ENCODE results near the gene DOCK1. TPM values are rescaled to one million over a fixed set of nuclear protein-coding genes. Genes with fewer than 3 reads are reported as not detected.
"Not testable (repeated sequence)": the region's sequence is repeated elsewhere in the genome, so short reads cannot be mapped to it uniquely, and the experiment has no call there.

The DOCK1 gene
- total RNA-seq, 1 donor from 2014 or later, result 18.6 TPM

- DNase-seq, result no peak
Observed at GRCh38 chr10:127283017-127283416, 377.8 kb downstream of the DOCK1 start.

GRCh38 chr10:127283576-127283975 lies 378.3 kb downstream of the DOCK1 start:
- no peak for DNase-seq

DNA sequence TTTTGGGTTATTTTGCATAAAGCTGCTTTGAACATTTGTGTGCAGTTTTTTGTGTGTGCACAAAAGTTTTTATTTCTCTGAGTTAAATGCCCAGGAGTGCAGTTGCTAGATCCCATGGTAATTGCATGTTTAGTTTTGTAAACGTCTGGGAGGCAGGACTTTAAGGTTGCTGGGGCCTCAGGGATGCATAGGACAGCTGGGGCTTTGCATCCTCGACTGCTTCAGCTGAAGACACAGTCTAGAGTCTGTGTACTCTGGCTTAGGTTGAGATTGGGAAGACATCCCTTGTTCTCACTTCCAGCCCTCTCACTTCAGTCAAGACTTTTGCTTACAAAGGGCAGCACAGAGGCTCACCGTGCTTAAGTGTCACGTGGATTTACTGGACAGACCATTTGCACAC lies 385.6 kb downstream of the DOCK1 start:
- no peak for DNase-seq

DNA sequence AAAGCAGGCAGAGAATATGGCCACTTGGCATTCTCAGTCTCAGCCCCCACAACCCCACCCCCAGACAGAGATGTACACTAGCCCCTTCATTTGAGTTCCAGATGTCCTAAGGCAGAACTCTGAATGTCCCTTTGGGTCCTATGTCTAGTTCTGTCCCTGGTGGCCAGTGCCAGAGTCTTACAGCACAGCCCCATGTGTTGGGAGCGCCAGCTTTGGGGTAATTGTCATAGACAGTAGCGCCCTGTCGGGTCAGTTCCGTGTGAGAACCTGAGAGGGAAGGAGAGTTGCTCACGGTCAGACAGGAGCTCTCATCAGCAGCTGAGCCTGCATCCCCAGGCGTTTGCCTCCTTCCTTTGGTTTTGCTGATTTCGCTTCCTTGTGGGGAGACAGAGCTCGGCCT lies 386.1 kb downstream of the DOCK1 start:
- DNase-seq, result no peak

GRCh38 chr10:127292888-127293287 lies 387.7 kb downstream of the DOCK1 start:
- DNase-seq, result no peak

- DNase-seq, result no peak
Observed at GRCh38 chr10:127293640-127294039, 388.4 kb downstream of the DOCK1 start.

- DNase-seq, result no peak
Observed at GRCh38 chr10:127296696-127297095, 391.5 kb downstream of the DOCK1 start.

- DNase-seq, result no peak
Observed at GRCh38 chr10:127298381-127298780, 393.2 kb downstream of the DOCK1 start.

- DNase-seq, result not testable (repeated sequence)
Observed at GRCh38 chr10:127299192-127299591, 394.0 kb downstream of the DOCK1 start.

- DNase-seq, result no peak
Observed at GRCh38 chr10:127299956-127300689, 394.9 kb downstream of the DOCK1 start.

DNA sequence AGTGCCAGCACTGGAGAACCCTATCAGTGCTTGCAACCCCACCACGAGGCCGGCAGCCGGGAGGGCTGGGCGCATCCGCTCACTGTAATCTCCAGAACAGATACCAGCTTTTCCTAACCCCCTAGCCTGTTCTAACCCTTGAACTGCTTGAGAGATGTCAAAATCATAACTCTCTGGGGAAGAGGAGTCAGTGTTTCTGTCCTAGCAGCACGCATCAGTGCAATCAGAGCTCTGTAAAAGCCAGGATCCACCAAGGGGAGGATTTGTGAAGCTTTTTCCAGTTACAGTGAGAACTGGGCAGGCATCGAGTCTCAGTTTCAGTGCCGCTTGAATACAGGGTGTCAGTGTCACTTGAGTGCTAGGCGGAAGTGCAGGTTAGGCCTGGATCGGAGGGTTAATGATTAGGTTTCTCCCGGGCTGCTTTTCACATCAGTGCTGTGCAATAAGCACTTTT lies 395.7 kb downstream of the DOCK1 start:
- no peak for DNase-seq

DNA sequence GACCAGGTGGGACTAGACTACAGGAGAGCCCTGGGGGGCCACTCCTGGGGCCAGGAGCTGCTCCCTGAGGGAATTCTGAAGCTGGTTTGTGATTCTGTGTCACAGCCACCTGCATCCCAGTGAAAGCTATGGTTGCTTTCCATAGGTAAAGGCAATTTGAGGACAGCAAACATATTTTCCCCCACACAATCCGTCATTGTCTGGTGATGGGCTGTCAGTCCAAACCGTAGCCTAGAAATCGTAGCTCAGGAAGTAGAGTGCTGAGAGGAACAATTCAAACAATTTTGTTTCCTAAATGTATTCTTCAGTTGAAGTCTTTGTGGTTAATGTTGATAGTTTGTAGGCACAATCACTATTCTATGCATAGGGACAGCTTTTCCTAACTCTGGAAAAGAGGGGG lies 397.1 kb downstream of the DOCK1 start:
- DNase-seq, result no peak

DNA sequence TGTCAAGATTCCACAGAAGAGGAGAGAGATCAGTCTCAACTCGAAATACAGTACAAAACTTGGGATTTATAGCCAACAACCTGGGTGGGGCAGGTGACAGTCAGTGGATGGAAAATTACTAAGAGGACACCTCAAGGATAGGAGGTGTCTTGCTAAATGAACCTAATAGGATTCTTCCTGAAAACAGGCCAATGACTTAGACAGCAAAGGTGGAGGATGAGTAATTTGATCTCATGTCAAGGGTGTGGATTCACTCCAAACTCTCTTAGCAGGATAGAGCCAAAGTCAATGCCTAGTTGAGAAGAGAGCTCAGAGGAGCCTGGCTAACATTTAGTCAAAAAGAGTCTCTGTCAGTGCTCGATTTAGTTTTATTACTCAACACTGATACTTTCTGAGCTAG lies 397.9 kb downstream of the DOCK1 start:
- no peak for DNase-seq

DNA sequence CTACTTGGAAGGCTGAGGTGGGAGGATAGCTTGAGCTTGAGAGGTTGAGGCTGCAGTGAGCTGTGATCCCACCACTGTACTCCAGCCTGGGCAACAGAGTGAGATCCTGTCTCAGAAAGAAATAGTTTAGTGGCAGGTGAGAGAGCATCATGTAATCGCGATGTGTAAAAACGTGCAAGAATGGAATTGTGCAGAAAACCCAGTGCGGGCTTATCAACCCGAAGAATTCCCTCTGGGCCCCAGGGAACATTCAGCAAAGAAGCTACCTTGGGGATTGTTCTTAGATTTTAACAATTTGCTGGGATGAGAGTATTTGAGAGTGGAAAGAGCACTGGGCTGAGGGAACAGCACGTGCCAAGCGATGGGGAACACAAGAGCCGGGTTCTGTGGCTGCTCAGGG lies 398.5 kb downstream of the DOCK1 start:
- no peak for DNase-seq

GRCh38 chr10:127306479-127306878 lies 401.3 kb downstream of the DOCK1 start:
- DNase-seq, result no peak

DNA sequence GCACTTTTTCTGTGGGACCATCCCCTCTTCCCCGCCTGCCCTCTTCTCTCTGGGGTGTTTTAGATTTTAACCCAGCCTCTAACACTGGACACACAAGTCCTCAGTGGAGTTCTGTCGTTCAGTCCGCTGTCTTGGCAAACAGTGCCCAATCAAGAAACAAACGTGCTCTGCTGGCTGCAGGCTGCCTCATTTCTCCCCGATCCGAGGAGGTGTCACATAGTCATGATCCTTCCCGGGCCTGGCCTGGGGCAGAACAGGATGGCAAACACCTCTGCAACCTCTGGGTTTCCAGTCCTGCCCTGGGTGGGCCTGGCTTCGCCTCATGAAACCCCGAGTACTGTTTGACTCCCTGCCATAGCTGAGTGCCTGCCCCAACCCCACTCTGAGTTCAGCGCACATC lies 402.1 kb downstream of the DOCK1 start:
- DNase-seq, result no peak

- no peak for DNase-seq
Observed at GRCh38 chr10:127308031-127308430, 402.8 kb downstream of the DOCK1 start.

GRCh38 chr10:127309619-127310018 lies 404.4 kb downstream of the DOCK1 start:
- DNase-seq, result not testable (repeated sequence)

GRCh38 chr10:127310430-127310829 lies 405.2 kb downstream of the DOCK1 start:
- no peak for DNase-seq

DNA sequence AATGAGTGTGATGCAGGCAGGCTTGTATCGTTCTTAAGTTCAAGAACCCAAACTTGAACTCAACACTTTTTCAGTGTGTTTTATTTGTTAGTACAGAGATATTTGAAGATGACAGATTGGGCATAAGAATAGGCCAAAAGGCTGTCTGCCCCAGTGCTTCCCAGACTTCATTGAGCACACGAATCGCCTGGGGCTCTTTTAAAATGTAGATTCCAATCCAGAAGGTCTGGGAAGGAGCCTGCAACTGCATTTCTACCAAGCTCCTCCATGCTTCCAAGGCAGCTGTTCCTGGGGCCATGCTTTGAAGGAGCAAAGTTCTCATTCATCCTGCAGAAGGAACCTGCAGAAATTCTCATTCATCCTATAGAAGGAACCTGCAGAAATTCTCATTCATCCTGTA lies 405.7 kb downstream of the DOCK1 start:
- DNase-seq, result no peak

- no peak for DNase-seq
Observed at GRCh38 chr10:127313996-127314700, 408.9 kb downstream of the DOCK1 start.

GRCh38 chr10:127314797-127315196 lies 409.6 kb downstream of the DOCK1 start:
- no peak for DNase-seq

DNA sequence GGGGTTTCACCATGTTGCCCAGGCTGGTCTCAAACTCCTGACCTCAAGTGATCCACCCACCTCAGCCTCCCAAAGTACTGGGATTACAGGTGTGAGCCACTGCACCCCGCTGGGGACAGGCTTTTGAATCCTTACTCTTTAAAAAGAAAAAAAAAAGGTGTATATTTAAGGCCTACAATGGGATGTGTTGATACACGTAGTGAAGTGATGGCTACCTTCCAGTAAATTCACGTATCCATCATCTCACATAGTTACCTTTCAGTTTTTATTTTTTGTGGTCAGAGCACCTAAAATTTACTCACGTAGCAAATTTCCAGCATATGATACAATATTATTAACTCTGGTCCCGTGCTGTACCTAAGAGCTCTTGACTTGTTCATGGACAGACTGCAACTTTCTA lies 410.7 kb downstream of the DOCK1 start:
- no peak for DNase-seq

DNA sequence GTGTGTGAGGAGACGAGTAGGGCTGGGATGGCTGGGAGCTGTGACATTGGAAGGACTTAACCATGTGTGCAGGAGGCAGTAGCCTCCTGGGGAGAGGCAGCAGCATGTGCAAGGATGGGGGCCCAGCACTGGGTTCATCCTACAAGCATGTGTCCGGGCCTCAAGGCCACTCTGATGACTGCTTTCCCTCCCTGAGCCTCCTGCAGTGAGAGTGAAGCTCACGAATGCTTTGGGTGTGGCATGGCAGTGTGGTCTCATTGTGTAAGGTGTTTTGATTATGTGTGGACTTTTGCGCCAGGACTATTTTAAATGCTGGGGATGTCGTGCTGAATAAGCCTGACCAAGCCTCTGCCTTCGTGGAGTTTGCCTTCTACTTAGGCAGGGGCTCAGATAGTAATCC lies 413.2 kb downstream of the DOCK1 start:
- DNase-seq, result no peak
